Tibial nerve (tissue), 3 donors: ENCODE results near the gene MYLK2.

ENCODE experiments used
- EP300 ChIP-seq, 2 donors: sonication (generic); formaldehyde crosslinking; IDR thresholded peaks; one replicate each; pipeline ENCODE4 v1.6.1; 2017; ENCODE audit warnings: antibody characterized with exemption in 2 of 2, mild to moderate bottlenecking in 1 of 2
- POLR2A ChIP-seq, 2 donors: fragments of 450-650 bp; IDR thresholded peaks; one replicate each; pipeline ENCODE4 v1.6.1; 2017; ENCODE audit warnings: antibody characterized with exemption in 2 of 2, mild to moderate bottlenecking in 2 of 2, moderate library complexity in 2 of 2

DNA sequence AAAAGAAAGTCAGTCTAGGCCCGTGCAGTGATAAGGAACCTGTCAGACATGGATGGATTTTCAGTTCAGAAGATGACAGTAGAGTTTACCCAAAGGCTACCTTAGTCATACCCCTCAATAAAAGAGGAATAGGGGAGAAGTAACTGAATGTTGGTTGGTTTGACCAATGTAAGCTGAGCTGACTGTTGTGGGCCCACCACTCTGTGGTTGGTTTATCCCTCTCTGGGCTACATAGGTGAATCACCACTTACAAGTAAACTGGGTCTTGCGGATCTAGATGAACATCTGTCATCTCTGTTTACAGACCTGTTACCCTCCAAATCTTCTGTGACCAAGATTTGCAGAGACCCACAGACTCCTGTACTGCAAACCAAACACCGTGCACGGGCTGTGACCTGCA, 37.2 kb upstream of the MYLK2 start:
- TF ChIP-seq POLR2A (IDR thresholded peaks at IDR 0.05) (no peak), EP300 (IDR thresholded peaks at IDR 0.05) (no peak)
